ENCODE measurements around the gene CSNK1G1.

Gene CSNK1G1

DNA sequence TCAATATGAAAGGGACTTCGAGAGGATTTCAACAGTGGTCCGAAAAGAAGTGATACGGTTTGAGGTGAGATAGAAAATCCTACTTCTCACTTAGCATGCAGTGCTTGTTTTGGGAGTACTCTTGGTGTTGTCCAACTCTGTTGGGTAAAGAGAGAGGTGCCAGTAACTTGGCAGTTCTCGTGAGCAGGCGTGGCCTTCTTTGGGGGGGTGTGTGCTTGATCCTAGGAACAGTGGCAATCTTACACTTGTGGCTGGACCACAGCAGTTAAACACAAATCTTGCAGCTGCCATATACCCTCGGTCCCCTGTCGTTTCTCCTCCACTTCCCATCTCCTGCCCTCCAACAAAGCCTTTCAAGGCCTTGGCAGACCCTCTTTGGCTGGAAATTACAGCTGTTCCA, 219.6 kb downstream of the CSNK1G1 start:
- no peaks in the 10 kb centered on the region for H3K27me3 ChIP-seq (replicated peaks)
- in situ Hi-C loops (cut with HindIII; ENCODE audit: low pct_ligation_motif_present, low sequenced_read_pairs) = no loop called here
- H3K36me3 ChIP-seq (replicated peaks) = peaks cover 69% of the 10 kb centered on the region
- no peak overlapping the region for H3K4me3 ChIP-seq (ENCODE audit: low read depth, low read length)
- no peak for TF ChIP-seq CTCF (IDR thresholded peaks at IDR 0.05; ENCODE audit: low read depth, low read length, missing control alignments)
- no peak for DNase-seq
- no peak overlapping the region for H3K27ac ChIP-seq

GRCh38 chr15:64134345-64134829, 221.6 kb downstream of the CSNK1G1 start:
- no peaks in the 10 kb centered on the region for H3K27me3 ChIP-seq (replicated peaks)
- no peak overlapping the region for H3K27ac ChIP-seq
- in situ Hi-C loops (cut with HindIII; ENCODE audit: low pct_ligation_motif_present, low sequenced_read_pairs) = no loop called here
- no peak for DNase-seq
- TF ChIP-seq CTCF (IDR thresholded peaks at IDR 0.05; ENCODE audit: low read depth, low read length, missing control alignments) = no peak
- peaks cover 84% of the 10 kb centered on the region for H3K36me3 ChIP-seq (replicated peaks)
- H3K4me3 ChIP-seq (ENCODE audit: low read depth, low read length) = no peak overlapping the region

GRCh38 chr15:64133623-64134344, 222.2 kb downstream of the CSNK1G1 start:
- DNase-seq = no peak
- peaks cover 89% of the 10 kb centered on the region for H3K36me3 ChIP-seq (replicated peaks)
- H3K27me3 ChIP-seq (replicated peaks) = no peaks in the 10 kb centered on the region
- H3K27ac ChIP-seq = no peak overlapping the region
- no peak overlapping the region for H3K4me3 ChIP-seq (ENCODE audit: low read depth, low read length)
- in situ Hi-C loops (cut with HindIII; ENCODE audit: low pct_ligation_motif_present, low sequenced_read_pairs) = no loop called here
- no peak for TF ChIP-seq CTCF (IDR thresholded peaks at IDR 0.05; ENCODE audit: low read depth, low read length, missing control alignments)

DNA sequence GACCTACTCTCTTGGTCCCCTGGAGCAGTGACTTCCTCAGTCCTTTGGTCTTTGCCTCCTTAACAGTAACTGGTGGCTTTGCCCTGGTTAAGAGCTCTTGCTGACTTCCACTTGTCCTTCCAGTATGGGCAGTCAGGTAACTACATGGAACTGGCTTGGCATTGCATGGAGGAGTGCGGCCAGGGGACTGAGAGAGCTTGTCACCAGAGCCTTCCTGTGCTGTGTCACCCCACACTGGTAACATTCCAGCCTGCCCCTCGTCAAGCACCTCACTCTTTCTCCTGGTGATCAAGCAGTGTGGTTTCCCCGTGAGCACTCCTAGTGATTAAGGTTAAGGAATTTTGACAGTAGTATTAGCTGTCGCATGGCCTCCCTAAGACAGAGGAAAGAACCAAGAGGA, 223.8 kb downstream of the CSNK1G1 start:
- in situ Hi-C loops (cut with HindIII; ENCODE audit: low pct_ligation_motif_present, low sequenced_read_pairs) = no loop called here
- peaks cover 92% of the 10 kb centered on the region for H3K36me3 ChIP-seq (replicated peaks)
- DNase-seq = no peak
- no peak overlapping the region for H3K27ac ChIP-seq
- no peak for TF ChIP-seq CTCF (IDR thresholded peaks at IDR 0.05; ENCODE audit: low read depth, low read length, missing control alignments)
- H3K27me3 ChIP-seq (replicated peaks) = no peaks in the 10 kb centered on the region
- H3K4me3 ChIP-seq (ENCODE audit: low read depth, low read length) = no peak overlapping the region

- Histone ChIP-seq H3K27me3 (replicated peaks) (no peaks in the 10 kb centered on the region), H3K27ac (no peak overlapping the region), H3K4me3 (ENCODE audit: low read depth, low read length) (no peak overlapping the region), H3K36me3 (replicated peaks) (peaks cover 92% of the 10 kb centered on the region)
- DNase-seq = no peak
- in situ Hi-C loops (cut with HindIII; ENCODE audit: low pct_ligation_motif_present, low sequenced_read_pairs) = no loop called here
- no peak for TF ChIP-seq CTCF (IDR thresholded peaks at IDR 0.05; ENCODE audit: low read depth, low read length, missing control alignments)
Observed at GRCh38 chr15:64131547-64131946, 224.4 kb downstream of the CSNK1G1 start.

GRCh38 chr15:64130159-64130558, 225.8 kb downstream of the CSNK1G1 start:
- H3K27ac ChIP-seq = no peak overlapping the region
- H3K27me3 ChIP-seq (replicated peaks) = no peaks in the 10 kb centered on the region
- TF ChIP-seq CTCF (IDR thresholded peaks at IDR 0.05; ENCODE audit: low read depth, low read length, missing control alignments) = no peak
- in situ Hi-C loops (cut with HindIII; ENCODE audit: low pct_ligation_motif_present, low sequenced_read_pairs) = no loop called here
- no peak overlapping the region for H3K4me3 ChIP-seq (ENCODE audit: low read depth, low read length)
- peaks cover 86% of the 10 kb centered on the region for H3K36me3 ChIP-seq (replicated peaks)
- DNase-seq = no peak
